Activated CD4-positive, alpha-beta T cell treated with anti-CD3 and anti-CD28 coated beads, Interleukin-2, amount 50 U/mL, for 16 hours (primary cell): Measurements from ENCODE around the gene FZR1.
"Not testable (repeated sequence)": the region's sequence is repeated elsewhere in the genome, so short reads cannot be mapped to it uniquely, and the experiment has no call there.

Experiments
- DNase-seq: peaks from one replicate; pipeline ENCODE4 v3.0.0-alpha.2; 2020

The FZR1 gene

GRCh38 chr19:3497757-3498520, 8.2 kb upstream of the FZR1 start:
- no peak for DNase-seq

- no peak for DNase-seq
These were observed 6.2 kb upstream of the FZR1 start for GRCh38 chr19:3499738-3500428.

- DNase-seq: peak; percentile 98
These were observed 5.5 kb upstream of the FZR1 start, which contains the start of gene DOHH for GRCh38 chr19:3500429-3501101. Gene DOHH, minus strand, starts transcription at chr19:3500674. Its CDS starts 3,860 bp downstream, at chr19:3496814.

GRCh38 chr19:3501780-3502179, 4.3 kb upstream of the FZR1 start:
- no peak for DNase-seq

GRCh38 chr19:3503036-3503572, 3.0 kb upstream of the FZR1 start:
- no peak for DNase-seq

- DNase-seq: no peak
These were observed 1.4 kb upstream of the FZR1 start for GRCh38 chr19:3504735-3505134.

- peak; percentile 23 for DNase-seq
These were observed 551 bp downstream of the FZR1 start for GRCh38 chr19:3506384-3507340.

GRCh38 chr19:3507371-3508120, 1.4 kb downstream of the FZR1 start:
- DNase-seq: no peak

- not testable (repeated sequence) for DNase-seq
These were observed 2.1 kb downstream of the FZR1 start for GRCh38 chr19:3508121-3508661.

GRCh38 chr19:3508771-3509535, 2.8 kb downstream of the FZR1 start:
- no peak for DNase-seq

GRCh38 chr19:3509566-3509989, 3.5 kb downstream of the FZR1 start:
- DNase-seq: peak; percentile 17

GRCh38 chr19:3510727-3511126, 4.6 kb downstream of the FZR1 start:
- DNase-seq: no peak

- DNase-seq: no peak
These were observed 5.6 kb downstream of the FZR1 start for GRCh38 chr19:3511506-3512251.

GRCh38 chr19:3512562-3513228, 6.6 kb downstream of the FZR1 start:
- no peak for DNase-seq

- no peak for DNase-seq
These were observed 7.4 kb downstream of the FZR1 start for GRCh38 chr19:3513229-3514140.

GRCh38 chr19:3514930-3515329, 8.8 kb downstream of the FZR1 start:
- no peak for DNase-seq

GRCh38 chr19:3515891-3516422, 9.8 kb downstream of the FZR1 start:
- no peak for DNase-seq
